Nasal cavity respiratory epithelium epithelial cell of viscerocranial mucosa (primary cell): ENCODE measurements around the gene HEPACAM. TPM values are rescaled to one million over a fixed set of nuclear protein-coding genes. Genes with fewer than 3 reads are reported as not detected.

ENCODE experiments used
- total RNA-seq: library from RNA; depleted of rRNA; stranded (reverse); fragments of >200 nt; gene quantifications from 2 replicates; pipeline ENCODE4 v1.2.3, GENCODE V29; 2014

HEPACAM gene, protein sequence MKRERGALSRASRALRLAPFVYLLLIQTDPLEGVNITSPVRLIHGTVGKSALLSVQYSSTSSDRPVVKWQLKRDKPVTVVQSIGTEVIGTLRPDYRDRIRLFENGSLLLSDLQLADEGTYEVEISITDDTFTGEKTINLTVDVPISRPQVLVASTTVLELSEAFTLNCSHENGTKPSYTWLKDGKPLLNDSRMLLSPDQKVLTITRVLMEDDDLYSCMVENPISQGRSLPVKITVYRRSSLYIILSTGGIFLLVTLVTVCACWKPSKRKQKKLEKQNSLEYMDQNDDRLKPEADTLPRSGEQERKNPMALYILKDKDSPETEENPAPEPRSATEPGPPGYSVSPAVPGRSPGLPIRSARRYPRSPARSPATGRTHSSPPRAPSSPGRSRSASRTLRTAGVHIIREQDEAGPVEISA
- total RNA-seq, result not detected in 2 replicates

DNA sequence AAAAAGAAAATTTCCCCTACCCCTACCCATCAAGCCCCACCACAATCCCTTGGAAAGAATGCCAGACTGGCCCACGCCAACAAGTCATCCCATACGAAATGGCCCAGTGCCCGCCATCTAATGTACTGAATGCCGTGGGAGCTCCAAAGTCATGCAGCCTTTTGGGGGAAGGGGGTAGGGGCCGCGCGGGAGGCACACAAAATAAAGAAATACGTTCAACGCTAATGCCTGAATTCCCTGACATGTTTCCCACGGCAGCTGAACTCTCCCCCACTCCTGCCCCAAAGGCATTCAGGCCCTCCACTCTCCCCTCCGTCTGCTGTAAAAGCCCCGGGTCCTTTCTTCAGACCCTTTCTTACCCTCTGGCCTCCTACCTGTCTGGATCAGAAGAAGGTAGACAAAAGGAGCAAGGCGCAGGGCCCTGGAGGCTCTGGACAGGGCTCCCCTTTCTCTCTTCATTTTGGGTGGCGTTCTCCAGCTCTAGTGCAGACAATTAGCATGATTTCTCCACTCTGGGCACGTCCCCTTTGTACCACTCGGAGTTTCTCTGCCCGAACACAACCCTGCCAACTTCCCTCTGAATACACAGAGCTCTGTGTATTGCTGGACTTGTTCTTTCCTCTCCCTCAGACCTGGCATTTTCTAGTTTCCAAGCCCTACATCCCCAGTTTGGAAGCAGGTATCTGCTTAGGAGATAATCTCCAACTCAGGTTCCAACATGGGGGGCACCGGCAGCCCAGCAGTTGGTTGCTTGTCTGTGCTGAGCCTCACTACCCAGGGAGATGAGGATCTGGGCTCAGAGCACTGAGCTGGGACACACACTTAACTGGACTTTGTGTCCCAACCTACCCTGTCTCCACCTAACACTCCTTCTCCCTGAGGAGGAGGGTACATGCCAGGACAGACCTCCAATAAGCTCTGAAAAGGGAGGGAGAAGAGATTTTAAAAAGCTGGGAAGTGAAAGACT lies at the start of gene HEPACAM:
TSS of gene HEPACAM (minus strand) at position 500 of the 967 bp plus-strand sequence. CDS start at position 459, 41 bp downstream.

DNA sequence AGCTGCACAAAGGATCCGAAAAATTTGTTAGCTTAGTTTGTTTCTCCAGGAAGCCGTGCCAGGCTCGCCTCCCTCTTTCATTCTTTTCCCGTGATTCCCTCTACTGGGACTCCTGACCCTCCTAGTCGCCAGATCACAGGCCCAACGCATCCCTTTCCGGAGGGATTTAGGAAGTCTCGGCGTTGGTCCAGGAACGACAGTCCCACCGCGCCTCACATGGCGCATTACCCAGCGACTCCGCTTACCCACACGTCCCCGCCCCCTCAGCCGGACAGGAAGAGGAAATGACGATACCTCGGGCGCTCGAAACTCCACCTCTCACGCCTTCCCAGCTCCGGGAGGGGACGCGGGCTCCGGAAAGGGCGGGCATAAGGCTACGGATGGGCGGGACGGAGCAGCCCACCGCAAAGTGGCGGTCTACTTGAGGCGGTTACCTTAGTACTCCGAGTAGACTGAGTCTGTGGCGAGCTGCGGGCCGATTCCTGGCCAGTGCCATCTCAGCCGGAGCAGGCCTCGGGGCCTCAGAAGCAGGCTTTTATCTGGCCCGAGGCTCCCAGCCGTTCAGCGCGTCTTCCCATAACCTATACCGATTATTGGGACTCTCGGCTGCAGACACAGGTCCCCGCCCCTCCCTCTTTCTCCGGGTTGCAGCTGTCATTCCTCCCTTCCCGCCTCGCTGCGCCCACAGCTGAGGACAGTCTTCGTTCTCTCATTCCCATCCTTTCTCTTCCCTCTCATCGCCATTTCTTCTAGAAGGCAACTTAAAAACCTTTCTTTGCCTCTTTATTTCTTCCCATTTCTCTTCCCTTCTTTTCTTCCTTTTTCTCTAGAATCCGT lies 18.1 kb upstream of the HEPACAM start, which contains the start of gene CCDC15:
TSS of gene CCDC15 (plus strand) at position 450 of the 837 bp plus-strand sequence. CDS start 531 bp downstream, outside the sequence.

DNA sequence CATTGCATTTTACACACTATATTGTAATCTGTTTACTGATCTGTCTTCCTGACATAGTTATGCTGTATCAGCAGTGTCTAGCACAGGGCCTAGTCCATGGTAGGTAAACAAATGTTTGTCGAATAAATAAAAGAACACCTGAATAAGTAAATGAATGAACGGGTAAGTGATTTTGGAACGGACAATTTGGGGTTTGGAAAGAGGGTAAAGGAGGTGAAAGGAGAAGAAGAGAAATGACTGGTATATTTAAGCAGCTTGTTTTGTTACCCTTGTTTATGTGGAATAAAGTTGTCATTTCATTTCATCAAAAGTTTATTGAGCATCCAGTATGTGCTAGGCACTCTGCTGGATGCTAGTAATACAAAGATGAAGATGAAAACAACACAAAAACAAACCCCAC lies 16.9 kb downstream of the HEPACAM start, which contains the start of gene HEPN1:
TSS of gene HEPN1 (plus strand) at position 301 of the 400 bp plus-strand sequence.

DNA sequence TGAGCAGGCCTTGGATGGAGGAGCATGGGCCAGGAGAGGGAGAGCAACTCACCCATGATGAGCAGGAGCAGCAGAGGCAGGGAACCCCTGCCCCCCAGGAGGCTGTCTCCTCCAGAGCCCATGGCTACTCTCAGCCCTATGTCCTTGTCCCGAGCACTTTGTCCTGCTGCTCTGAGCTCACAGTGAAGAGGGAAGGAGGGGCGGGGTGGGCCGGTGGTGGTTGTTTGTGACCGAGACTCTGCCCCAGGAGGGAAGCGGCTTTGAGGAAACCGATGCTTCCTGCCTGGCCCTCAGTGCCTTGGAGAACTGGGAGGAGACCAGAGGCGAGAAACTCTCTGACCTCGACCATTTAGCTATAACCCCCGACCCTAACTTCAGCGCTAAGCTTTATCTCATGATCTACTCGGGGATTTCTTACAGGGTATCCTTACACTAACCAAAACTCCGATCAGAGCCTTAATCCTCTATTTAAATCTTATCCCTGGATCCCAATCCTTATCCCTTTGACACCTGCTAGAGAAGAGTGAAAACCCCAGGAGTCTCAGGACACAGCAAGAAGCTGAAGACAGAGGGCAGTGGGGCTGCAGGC lies 38.1 kb downstream of the HEPACAM start, which contains the start of gene ROBO4:
TSS of gene ROBO4 (minus strand) at position 192 of the 589 bp plus-strand sequence. CDS start at position 122, 70 bp downstream.

Other genes starting within 250 kb of the HEPACAM start
- gene NRGN, start 196.1 kb downstream of the HEPACAM start, total RNA-seq, result not detected in 2 replicates
- under 0.01 and 1.3 TPM in 2 replicates for gene VSIG2, start 183.8 kb downstream of the HEPACAM start, total RNA-seq
- gene ESAM, start 173.8 kb downstream of the HEPACAM start, total RNA-seq, result under 0.01 and 0.07 TPM in 2 replicates
- gene MSANTD2, start 135.6 kb downstream of the HEPACAM start, total RNA-seq, result 1.7 and 5.5 TPM in 2 replicates
- gene ROBO3, start 70.6 kb downstream of the HEPACAM start, total RNA-seq, result 8.5 and 56.0 TPM in 2 replicates
- under 0.01 TPM in 1 of 2 replicates, not detected in the other for gene ROBO4, start 38.2 kb downstream of the HEPACAM start, total RNA-seq
- gene HEPN1, start 16.8 kb downstream of the HEPACAM start, total RNA-seq, result not detected in 2 replicates
- gene CCDC15, start 18.2 kb upstream of the HEPACAM start, total RNA-seq, result 1.00 and 3.1 TPM in 2 replicates
- 26.7 and 39.7 TPM in 2 replicates for gene SLC37A2, start 127.3 kb upstream of the HEPACAM start, total RNA-seq
- gene TMEM218, start 175.6 kb upstream of the HEPACAM start, total RNA-seq, result 21.3 and 36.6 TPM in 2 replicates
- under 0.01 TPM in 1 of 2 replicates, not detected in the other for gene PKNOX2, start 228.7 kb upstream of the HEPACAM start, total RNA-seq